Measurements from ENCODE around the gene CD200R1. TPM values are rescaled to one million over a fixed set of nuclear protein-coding genes. Genes with fewer than 3 reads are reported as not detected.

CD200R1 gene
- total and polyA plus RNA-seq, 9 of the 15 experiments (the other 6 are each of a cell fraction or from before 2014, with no cell fraction given) = 0.04 to 0.23 (median 0.09) TPM; not detected in 5

DNA sequence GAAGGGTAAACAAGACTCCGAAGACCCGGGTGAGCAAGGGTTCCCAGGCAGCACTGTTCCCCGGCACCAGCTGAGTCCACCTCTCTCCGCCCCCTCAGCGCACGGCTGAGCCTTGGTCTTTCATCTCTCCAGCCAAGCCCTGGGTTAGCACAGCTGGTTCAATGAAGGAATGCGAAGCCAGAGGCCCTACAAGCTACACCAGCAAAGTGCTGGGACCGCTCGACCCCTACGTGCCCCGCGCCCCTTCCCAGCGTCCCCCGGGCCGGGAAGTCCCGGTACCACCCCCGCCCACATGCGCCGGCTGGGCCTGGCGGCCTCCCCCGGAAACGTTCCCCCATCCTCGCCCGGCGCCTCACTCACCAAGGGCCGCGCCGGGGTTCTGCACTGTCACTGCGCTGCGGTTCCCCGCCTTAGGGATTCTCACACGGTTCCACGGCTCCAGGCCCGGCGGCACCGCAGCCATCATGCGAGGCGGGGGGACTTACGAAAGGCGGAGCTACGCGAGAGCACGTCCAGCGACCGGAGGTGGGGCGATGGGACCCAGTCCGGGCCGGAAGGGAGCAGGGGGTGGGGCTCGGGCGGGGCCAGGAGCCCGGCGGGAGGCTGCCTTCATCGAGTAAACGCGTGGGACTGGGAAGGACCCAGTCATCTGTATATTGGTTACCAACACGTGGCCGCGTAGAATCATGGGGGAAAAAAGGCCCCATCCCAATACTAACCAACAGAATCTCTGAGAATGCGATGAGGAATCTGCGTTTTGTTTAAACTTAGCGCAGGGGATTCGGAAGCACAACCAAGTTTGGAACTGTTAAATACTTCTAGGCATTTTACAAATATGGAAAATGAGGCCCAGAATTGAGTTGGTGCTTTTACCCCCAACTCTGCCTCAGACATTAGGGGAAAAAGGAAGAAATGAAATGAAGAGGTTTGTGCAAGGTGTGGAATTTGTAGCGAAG lies 44.6 kb upstream of the CD200R1 start (continued):
- TF ChIP-seq ATF3 (IDR thresholded peaks at IDR 0.05) (no peak), ATF3 (CRISPR knock-in tag; conservative IDR thresholded peaks at IDR 0.05) (no peak), EP400 (IDR thresholded peaks at IDR 0.05) (peak; percentile 85; the same call in 1 of the 2 replicates), MLX (CRISPR knock-in tag; conservative IDR thresholded peaks at IDR 0.05) (no peak), ZBTB34 (CRISPR knock-in tag; IDR thresholded peaks at IDR 0.05) (no peak), KAT2B (IDR thresholded peaks at IDR 0.05; ENCODE audit: low read depth, low read length) (no peak), ZNF354B (CRISPR knock-in tag; IDR thresholded peaks at IDR 0.05) (no peak), ZNF184 (CRISPR knock-in tag; IDR thresholded peaks at IDR 0.05) (no peak), ELF4 (CRISPR knock-in tag; IDR thresholded peaks at IDR 0.05) (no peak), ZFX (CRISPR knock-in tag; IDR thresholded peaks at IDR 0.05) (peak; percentile 83)
- TF ChIP-seq, protein P1, sequence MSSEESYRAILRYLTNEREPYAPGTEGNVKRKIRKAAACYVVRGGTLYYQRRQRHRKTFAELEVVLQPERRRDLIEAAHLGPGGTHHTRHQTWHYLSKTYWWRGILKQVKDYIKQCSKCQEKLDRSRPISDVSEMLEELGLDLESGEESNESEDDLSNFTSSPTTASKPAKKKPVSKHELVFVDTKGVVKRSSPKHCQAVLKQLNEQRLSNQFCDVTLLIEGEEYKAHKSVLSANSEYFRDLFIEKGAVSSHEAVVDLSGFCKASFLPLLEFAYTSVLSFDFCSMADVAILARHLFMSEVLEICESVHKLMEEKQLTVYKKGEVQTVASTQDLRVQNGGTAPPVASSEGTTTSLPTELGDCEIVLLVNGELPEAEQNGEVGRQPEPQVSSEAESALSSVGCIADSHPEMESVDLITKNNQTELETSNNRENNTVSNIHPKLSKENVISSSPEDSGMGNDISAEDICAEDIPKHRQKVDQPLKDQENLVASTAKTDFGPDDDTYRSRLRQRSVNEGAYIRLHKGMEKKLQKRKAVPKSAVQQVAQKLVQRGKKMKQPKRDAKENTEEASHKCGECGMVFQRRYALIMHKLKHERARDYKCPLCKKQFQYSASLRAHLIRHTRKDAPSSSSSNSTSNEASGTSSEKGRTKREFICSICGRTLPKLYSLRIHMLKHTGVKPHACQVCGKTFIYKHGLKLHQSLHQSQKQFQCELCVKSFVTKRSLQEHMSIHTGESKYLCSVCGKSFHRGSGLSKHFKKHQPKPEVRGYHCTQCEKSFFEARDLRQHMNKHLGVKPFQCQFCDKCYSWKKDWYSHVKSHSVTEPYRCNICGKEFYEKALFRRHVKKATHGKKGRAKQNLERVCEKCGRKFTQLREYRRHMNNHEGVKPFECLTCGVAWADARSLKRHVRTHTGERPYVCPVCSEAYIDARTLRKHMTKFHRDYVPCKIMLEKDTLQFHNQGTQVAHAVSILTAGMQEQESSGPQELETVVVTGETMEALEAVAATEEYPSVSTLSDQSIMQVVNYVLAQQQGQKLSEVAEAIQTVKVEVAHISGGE (CRISPR knock-in tag; IDR thresholded peaks at IDR 0.05) = peak; percentile 60 to 94 (median 68); a peak in 4 of 6 replicates
- TF ChIP-seq, protein P2, sequence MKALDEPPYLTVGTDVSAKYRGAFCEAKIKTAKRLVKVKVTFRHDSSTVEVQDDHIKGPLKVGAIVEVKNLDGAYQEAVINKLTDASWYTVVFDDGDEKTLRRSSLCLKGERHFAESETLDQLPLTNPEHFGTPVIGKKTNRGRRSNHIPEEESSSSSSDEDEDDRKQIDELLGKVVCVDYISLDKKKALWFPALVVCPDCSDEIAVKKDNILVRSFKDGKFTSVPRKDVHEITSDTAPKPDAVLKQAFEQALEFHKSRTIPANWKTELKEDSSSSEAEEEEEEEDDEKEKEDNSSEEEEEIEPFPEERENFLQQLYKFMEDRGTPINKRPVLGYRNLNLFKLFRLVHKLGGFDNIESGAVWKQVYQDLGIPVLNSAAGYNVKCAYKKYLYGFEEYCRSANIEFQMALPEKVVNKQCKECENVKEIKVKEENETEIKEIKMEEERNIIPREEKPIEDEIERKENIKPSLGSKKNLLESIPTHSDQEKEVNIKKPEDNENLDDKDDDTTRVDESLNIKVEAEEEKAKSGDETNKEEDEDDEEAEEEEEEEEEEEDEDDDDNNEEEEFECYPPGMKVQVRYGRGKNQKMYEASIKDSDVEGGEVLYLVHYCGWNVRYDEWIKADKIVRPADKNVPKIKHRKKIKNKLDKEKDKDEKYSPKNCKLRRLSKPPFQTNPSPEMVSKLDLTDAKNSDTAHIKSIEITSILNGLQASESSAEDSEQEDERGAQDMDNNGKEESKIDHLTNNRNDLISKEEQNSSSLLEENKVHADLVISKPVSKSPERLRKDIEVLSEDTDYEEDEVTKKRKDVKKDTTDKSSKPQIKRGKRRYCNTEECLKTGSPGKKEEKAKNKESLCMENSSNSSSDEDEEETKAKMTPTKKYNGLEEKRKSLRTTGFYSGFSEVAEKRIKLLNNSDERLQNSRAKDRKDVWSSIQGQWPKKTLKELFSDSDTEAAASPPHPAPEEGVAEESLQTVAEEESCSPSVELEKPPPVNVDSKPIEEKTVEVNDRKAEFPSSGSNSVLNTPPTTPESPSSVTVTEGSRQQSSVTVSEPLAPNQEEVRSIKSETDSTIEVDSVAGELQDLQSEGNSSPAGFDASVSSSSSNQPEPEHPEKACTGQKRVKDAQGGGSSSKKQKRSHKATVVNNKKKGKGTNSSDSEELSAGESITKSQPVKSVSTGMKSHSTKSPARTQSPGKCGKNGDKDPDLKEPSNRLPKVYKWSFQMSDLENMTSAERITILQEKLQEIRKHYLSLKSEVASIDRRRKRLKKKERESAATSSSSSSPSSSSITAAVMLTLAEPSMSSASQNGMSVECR (CRISPR knock-in tag; IDR thresholded peaks at IDR 0.05) = no peak; the same call in 1 of the 2 replicates

Data from K562 (cell line).